GM06990 (cell line): Measurements from ENCODE around the gene TMEM258.

Source experiments
- DNase-seq: peaks from one replicate; pipeline ENCODE4 v3.0.0-alpha.2; 2011; ENCODE audit not compliant: insufficient read length; ENCODE audit errors: extremely low read depth
- H3K27me3 ChIP-seq: replicated peaks from 2 replicates; pipeline ENCODE4 v1.6.0; 2011; ENCODE audit warnings: low read length; ENCODE audit not compliant: control insufficient read depth, insufficient read depth
- H3K36me3 ChIP-seq: 2 replicates; pipeline ENCODE4 v1.5.1; 2011; ENCODE audit warnings: low read length; ENCODE audit not compliant: control insufficient read depth, insufficient read depth
- H3K4me3 ChIP-seq: replicated peaks from 2 replicates; pipeline ENCODE4 v1.5.1; 2011; ENCODE audit warnings: low read depth, mild to moderate bottlenecking, control low read depth, low read length
- CTCF ChIP-seq: IDR thresholded peaks from 2 replicates; pipeline ENCODE4 v1.5.1; 2011; ENCODE audit warnings: low read length, control low read depth, mild to moderate bottlenecking, inconsistent platforms; ENCODE audit not compliant: insufficient read depth, poor library complexity, severe bottlenecking

The TMEM258 gene

GRCh38 chr11:61783717-61784505 lies 8.5 kb downstream of the TMEM258 start:
- no peak overlapping the region for H3K4me3 ChIP-seq
- DNase-seq = no peak
- H3K36me3 ChIP-seq = peaks cover 20% of the 10 kb centered on the region

DNA sequence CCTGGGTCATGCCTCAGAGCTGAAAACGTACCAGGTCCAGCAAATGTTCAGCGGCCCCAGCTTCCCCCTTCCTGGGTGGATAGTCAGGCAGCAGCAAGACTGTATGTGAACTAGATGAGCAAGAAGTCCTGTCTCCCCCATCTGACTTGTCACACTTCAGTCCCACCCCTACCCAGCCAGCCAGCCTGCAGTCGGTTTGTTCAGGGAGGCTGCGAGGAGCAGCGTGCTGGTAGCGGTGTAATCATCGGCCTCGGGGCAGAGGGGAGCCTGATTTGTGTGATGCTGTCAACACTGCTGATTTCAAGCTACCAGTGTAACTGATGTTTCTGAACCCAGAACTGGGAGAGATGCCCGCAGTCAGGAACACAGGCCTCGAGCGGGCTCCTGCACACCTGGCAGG lies 9.6 kb downstream of the TMEM258 start:
- DNase-seq = no peak
- Histone ChIP-seq H3K4me3 (no peak overlapping the region), H3K36me3 (peaks cover 16% of the 10 kb centered on the region), H3K27me3 (no peaks in the 10 kb centered on the region)
- TF ChIP-seq CTCF = no peak

More at GRCh38 chr11:61783717-61784505, 8.5 kb downstream of the TMEM258 start:
- no peaks in the 10 kb centered on the region for H3K27me3 ChIP-seq
- no peak for TF ChIP-seq CTCF

GRCh38 chr11:61782299-61782698 lies 10.1 kb downstream of the TMEM258 start:
- H3K4me3 ChIP-seq = no peak overlapping the region
- H3K27me3 ChIP-seq = no peaks in the 10 kb centered on the region
- no peak for DNase-seq
- TF ChIP-seq CTCF = no peak
- H3K36me3 ChIP-seq = peaks cover 11% of the 10 kb centered on the region

GRCh38 chr11:61781585-61781984 lies 10.8 kb downstream of the TMEM258 start:
- no peak for TF ChIP-seq CTCF
- peaks cover 10% of the 10 kb centered on the region for H3K36me3 ChIP-seq
- H3K27me3 ChIP-seq = no peaks in the 10 kb centered on the region

GRCh38 chr11:61780581-61781162 lies 11.7 kb downstream of the TMEM258 start:
- no peak overlapping the region for H3K4me3 ChIP-seq
- no peak for TF ChIP-seq CTCF
- H3K36me3 ChIP-seq = peaks cover 2% of the 10 kb centered on the region
- no peak for DNase-seq
- H3K27me3 ChIP-seq = no peaks in the 10 kb centered on the region

More at GRCh38 chr11:61781585-61781984, 10.8 kb downstream of the TMEM258 start:
- no peak overlapping the region for H3K4me3 ChIP-seq
- no peak for DNase-seq
